ENCODE measurements around the gene ARFGEF2.
"Not testable (repeated sequence)": the region's sequence is repeated elsewhere in the genome, so short reads cannot be mapped to it uniquely, and the experiment has no call there.

Gene ARFGEF2

GRCh38 chr20:49009899-49010631 lies 88.6 kb downstream of the ARFGEF2 start:
- peak in 1 of 2 experiments; percentile 29 for DNase-seq

DNA sequence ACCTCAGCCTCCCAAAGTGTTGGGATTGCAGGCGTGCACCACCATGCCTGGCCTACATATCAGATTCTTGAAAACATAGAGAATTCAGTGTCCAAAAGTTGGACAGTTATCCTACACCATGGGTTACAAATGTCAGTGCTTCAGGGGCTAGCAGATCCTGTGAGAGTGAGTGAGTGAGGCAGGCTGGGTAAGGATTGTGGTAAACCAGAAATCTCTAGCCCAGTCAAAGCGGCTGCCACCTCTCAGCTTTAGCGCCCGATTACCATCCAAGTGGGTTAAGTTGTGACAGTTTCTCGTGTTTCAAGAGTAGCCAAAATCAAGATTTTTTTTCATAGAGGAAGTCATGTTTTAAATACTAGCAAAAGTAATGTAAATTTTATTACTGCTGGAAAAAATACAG lies 102.7 kb downstream of the ARFGEF2 start:
- no peak for DNase-seq

GRCh38 chr20:49028177-49028576 lies 106.7 kb downstream of the ARFGEF2 start:
- not testable (repeated sequence) for DNase-seq

GRCh38 chr20:49028684-49029083 lies 107.2 kb downstream of the ARFGEF2 start:
- DNase-seq, result peak in 1 of 2 experiments; percentile 25

- DNase-seq, result no peak
These were observed 107.7 kb downstream of the ARFGEF2 start for GRCh38 chr20:49029203-49029602.

DNA sequence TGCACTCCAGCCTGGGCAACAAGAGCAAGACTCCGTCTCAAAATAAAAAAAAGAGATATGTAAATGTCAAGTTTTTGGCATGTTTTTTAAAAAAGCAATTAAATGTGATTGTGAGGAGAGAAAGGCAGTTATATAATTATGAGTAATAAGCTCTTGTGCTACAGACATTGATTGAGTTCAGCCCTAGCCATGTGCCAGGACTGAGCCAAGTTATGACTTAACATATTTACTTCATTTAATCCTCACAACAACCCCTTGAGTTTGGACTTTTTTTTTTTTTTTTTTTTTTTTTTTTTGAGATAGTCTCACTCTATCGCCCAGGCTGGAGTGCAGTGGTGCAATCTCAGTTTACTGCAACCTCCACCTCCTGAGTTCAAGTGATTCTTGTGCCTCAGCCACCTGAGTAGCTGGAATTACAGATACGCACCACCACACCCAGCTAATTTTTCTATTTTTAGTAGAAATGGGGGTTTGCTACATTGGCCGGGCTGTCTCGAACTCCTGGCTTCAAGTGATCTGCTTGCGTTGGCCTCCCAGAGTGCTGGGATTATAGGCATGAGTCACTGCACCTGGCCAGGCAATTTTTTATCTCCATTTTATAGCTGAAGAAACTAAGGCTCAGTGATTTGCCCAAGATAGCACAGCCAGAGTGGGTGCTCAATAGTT lies 109.6 kb downstream of the ARFGEF2 start:
- DNase-seq, result no peak

DNA sequence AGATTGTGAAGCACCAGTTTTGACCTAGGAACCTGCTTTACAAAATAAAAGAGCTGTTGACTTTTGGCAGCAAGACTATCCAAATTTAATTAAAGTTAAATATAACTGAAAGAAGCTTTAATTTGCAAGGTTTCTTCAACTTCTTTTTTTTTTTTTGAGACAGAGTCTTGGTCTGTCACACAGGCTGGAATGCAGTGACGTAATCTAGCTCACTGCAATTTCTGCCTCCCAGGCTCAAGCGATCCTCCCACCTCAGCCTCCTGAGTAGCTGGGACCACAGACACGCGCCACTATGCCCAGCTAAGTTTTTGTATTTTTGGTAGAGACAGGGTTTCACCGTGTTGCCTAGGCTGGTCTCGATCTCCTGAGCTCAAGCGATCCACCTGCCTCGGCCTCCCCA lies 110.9 kb downstream of the ARFGEF2 start:
- no peak for DNase-seq

- DNase-seq, result no peak
These were observed 112.7 kb downstream of the ARFGEF2 start for GRCh38 chr20:49034070-49034732.

- DNase-seq, result no peak
These were observed 116.5 kb downstream of the ARFGEF2 start for GRCh38 chr20:49037962-49038387.

DNA sequence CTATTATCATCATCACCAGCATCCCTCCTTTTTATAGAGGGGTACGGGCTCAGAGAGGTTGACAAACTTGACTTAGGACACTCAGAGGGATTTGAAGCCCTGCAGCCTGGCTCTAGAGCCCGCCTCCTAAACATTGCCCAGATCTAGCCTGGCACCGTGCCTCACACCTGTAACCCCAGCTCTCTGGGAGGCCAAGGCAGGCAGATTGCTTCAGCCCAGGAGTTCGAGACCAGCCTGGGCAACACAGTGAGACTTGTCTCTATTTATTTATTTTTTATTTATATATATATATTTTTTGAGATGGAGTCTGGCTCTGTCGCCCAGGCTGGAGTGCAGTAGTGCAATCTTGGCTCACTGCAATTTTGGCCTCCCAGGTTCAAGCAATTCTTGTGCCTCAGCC lies 118.3 kb downstream of the ARFGEF2 start:
- no peak for DNase-seq

DNA sequence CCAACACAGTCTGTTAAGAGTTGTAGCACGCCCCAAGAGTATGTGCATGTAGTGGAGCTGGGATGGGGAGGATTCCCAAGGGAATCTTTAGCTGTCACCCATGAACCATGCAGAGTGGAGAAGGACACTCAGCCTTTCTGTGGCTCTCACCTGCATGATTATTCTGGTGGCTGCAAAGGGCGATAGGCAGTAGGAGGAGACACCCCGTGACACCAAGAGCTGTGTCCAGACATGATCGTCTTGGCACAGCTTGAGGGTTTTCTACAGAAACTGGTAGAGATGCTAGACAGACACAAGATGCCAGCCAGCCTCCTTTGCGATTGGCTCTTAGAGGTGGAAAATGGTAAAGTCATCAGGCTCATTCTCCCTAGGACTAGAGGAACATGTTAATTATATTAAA lies 121.5 kb downstream of the ARFGEF2 start:
- no peak for DNase-seq

GRCh38 chr20:49045440-49046086 lies 124.1 kb downstream of the ARFGEF2 start:
- peak in 1 of 2 experiments; percentile 29 for DNase-seq

- peak; percentile 86 to 98 for DNase-seq
These were observed 124.8 kb downstream of the ARFGEF2 start, which contains the start of gene CSE1L for GRCh38 chr20:49046087-49046900. Gene CSE1L (plus strand): TSS chr20:49046312. CDS start chr20:49058464, 12,152 bp downstream.

GRCh38 chr20:49052334-49052733 lies 130.8 kb downstream of the ARFGEF2 start:
- no peak for DNase-seq

GRCh38 chr20:49054056-49054643 lies 132.6 kb downstream of the ARFGEF2 start:
- no peak for DNase-seq

DNA sequence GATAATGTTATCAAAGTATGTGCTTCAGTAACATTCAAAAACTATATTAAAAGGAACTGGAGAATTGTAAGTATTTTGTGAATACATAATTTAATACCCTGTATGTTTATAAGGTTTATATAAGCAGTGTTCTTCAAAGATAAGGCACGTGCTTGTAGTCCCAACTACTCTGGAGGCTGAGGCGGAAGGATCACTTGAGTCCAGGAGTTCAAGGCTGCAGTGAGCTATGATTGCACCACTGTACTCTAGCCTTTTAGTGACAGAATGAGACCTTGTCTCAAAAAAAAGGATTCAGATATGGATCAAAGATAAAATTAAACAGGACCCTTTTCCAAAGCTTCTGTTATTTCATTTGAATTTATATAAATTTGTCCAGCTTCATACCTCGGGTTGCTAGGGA lies 141.8 kb downstream of the ARFGEF2 start:
- DNase-seq, result no peak

GRCh38 chr20:49074521-49074920 lies 153.0 kb downstream of the ARFGEF2 start:
- no peak for DNase-seq

DNA sequence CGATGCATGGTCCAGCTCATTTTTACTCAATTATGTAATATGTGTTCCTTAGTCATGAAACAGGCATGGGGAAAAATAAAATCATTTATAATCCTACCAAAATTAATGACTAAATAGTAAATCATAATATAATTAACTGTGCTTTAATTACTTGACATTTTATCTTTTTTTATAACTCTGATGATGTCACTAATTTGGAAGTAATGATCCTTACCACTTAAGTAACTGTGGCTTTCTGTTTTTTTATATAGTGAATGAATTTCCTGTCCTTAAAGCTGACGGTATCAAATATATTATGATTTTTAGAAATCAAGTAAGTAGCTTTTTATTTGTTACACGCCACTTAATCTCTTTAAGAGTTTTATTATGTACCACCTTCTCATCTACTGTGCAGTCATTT lies 156.8 kb downstream of the ARFGEF2 start:
- no peak for DNase-seq

DNA sequence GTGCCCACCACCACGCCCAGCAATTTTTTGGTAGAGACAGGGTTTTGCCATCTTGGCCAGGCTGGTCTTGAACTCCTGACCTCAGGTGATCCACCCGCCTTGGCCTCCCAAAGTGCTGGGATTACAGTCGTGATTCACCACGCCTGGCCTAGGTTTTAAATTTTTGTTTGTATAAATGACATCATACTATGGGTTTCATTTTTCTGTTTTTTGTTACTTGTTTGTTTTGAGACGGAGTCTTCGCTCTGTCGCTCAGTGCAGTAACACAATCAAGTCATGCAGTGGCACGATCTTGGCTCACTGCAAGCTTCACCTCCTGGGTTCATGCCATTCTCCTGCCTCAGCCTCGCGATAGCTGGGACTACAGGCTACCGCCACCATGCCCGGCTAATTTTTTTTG lies 160.8 kb downstream of the ARFGEF2 start:
- DNase-seq, result not testable (repeated sequence)
